ENCODE data around the gene KLHL29.

KLHL29 gene

DNA sequence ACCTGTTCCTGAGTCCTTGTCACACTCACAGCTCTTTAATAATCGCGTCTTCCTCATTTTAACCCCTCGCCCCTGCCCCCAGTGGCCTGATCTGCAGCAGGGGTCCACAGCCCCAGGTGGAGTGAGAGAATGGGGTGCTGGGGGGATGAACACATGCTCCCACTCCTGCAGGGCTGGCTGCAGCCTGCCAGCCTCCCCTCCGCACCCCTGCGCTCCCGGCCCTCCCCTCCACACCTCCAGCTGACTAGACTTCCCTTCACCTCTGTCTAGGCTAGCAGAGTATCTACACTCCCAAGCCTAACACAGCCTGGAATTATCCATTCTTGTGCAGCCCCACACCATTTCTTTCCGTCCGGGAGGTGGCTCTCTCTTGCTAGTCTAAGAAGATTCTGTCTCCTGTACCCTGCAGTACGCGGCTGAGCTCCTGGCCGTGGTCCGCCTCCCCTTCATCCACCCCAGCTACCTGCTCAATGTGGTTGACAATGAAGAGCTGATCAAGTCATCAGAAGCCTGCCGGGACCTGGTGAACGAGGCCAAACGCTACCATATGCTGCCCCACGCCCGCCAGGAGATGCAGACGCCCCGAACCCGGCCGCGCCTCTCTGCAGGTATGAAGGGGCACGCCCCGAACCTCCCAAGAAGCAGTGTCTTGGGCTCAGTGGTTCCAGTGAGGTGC lies 310.4 kb downstream of the KLHL29 start:
- no peak for DNase-seq (ENCODE audit: low read depth in 2 of 2)

GRCh38 chr2:23695890-23696751 lies 311.1 kb downstream of the KLHL29 start:
- DNase-seq (ENCODE audit: low read depth in 2 of 2): no peak

DNA sequence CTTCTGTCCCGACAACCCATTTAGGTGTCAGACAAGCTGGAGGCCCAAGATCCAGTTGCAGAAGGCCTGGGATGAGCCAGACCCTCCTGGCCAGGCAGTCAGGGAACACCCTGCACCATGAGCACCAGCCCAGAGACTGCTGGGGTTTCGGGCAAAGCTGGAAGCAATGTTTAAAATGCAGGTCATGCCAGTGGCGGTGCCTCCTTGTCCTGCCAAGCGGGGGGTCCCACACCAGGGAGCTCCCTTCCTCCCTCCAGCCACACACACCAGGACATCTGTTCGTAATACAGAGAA lies 311.7 kb downstream of the KLHL29 start:
- DNase-seq (ENCODE audit: low read depth in 2 of 2): no peak

GRCh38 chr2:23697256-23698075 lies 312.5 kb downstream of the KLHL29 start:
- DNase-seq (ENCODE audit: low read depth in 2 of 2): no peak

GRCh38 chr2:23698116-23698693 lies 313.2 kb downstream of the KLHL29 start:
- DNase-seq (ENCODE audit: low read depth in 2 of 2): no peak

- DNase-seq (ENCODE audit: low read depth in 2 of 2): no peak
Observed at GRCh38 chr2:23698721-23699579, 314.0 kb downstream of the KLHL29 start.

GRCh38 chr2:23699580-23699925 lies 314.6 kb downstream of the KLHL29 start:
- no peak for DNase-seq (ENCODE audit: low read depth in 2 of 2)

DNA sequence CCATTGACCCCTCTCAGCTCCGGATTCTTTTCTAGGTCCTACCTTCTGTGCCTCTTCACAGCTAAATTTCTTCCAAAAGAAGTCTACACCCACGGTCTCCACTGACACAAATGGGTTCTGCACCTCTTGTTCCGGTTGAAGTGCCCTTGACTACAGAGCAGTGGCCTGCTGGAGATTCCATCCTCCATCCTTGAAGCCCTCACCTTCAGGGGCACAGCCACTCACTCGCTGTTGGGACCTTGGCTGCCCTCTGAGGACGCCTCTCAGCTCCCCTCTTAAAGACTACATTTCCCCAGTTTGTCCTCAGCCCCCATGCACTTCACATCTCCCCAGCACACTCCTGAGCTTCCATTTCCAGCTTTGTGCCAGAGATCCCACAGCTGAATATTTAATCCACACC lies 315.6 kb downstream of the KLHL29 start:
- DNase-seq (ENCODE audit: low read depth in 2 of 2): no peak

DNA sequence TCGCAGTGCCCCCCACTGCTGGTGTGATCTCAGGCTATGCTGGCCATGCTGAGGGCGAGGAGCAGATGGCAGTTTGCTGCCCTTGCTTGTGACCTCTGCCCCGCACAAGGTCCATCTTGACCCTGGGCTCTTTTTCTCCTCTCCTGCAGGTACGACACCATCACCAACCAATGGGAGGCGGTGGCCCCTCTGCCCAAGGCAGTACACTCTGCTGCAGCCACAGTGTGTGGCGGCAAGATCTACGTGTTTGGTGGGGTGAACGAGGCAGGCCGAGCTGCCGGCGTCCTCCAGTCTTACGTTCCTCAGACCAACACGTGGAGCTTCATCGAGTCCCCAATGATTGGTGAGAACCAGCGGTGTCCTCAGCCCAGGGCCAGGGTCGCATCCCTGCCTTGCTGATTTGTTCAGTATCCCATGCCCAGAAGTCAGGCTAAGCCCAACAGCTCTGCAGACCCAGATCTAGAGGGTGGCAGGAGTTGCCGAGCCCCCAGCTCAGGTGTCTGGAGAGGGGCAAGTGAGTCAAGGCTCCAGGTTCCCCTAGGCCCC lies 318.1 kb downstream of the KLHL29 start:
- DNase-seq (ENCODE audit: low read depth in 2 of 2): no peak

DNA sequence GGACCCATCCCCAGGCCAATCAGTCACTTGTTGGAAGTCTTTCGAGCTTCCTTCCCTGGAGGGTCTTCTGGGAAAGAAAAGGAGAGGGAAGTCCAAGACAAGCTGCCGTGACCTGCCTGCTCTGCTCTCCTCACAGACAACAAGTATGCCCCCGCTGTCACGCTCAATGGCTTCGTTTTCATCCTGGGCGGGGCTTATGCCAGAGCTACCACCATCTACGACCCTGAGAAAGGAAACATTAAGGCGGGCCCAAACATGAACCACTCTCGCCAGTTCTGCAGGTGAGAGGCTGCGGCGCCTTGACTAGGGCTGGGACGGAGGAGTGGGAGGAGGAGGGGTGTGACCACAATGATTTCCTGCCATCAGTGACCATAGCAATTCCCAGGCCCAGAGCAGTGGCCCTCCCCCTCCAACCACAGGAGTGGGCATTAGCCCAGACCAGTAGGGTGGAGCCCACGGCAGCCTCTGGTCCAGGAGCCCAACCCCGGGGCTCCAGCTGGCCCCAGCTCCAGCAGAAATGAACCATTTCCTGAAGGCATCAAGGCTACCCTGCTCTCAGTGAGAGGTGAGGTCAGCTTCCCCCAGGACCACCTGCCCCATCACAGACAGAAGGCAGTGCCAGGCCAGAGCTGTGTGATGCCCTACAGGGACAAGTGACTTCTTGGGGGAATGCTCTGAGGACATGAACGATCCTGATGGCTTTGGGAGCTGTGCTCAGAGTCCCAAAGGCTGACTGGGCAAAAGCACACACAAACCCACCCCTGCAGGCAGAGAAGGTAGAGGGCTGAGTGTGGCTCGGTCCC lies 318.8 kb downstream of the KLHL29 start:
- DNase-seq (ENCODE audit: low read depth in 2 of 2): no peak

GRCh38 chr2:23705771-23706612 lies 321.0 kb downstream of the KLHL29 start:
- no peak for DNase-seq (ENCODE audit: low read depth in 2 of 2)

GRCh38 chr2:23706613-23707078 lies 321.7 kb downstream of the KLHL29 start:
- no peak for DNase-seq (ENCODE audit: low read depth in 2 of 2)

DNA sequence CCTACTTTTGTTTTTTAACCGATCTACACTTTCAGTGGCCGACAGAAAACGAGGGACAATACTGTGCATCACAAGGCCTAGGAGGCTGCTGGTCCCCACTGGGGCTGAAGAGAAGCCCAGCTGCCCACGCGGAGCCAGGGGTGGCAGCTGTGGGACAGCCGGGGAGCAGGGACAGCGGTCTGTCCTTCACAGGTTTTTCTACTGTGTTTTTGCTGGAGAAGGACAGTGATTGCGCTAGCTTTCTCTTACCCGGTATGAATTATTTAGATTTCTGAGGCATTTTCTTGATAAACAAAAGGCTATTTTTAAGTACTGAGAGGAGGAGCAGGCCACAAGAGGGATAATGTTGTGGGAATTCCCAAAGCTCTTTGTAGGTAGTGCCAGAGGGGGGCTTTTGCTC lies 322.1 kb downstream of the KLHL29 start:
- no peak for DNase-seq (ENCODE audit: low read depth in 2 of 2)

- DNase-seq (ENCODE audit: low read depth in 2 of 2): no peak
Observed at GRCh38 chr2:23708771-23709170, 323.8 kb downstream of the KLHL29 start.

DNA sequence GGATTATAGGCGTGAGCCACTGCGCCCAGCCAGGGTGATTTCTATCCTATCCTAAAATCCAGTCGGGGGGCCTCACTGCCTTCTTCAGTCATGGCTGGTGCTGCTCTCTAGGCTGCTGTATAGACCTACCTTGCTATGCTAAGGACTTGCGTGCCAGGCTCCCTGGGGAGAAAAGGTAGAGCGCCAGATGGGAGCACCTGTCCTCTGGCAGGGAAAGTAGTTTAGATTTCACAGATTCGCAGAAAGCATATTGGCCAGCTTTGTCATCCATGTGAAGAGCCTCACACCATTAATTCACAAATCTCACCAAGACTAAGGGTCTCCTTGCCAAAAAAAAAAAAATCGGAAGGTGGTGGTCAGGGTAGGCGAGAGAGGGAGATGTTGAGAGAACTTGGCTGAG lies 324.3 kb downstream of the KLHL29 start:
- DNase-seq (ENCODE audit: low read depth in 2 of 2): no peak

- no peak for DNase-seq (ENCODE audit: low read depth in 2 of 2)
Observed at GRCh38 chr2:23711979-23712755, 327.2 kb downstream of the KLHL29 start.

- no peak for DNase-seq (ENCODE audit: low read depth in 2 of 2)
Observed at GRCh38 chr2:23712756-23713151, 327.8 kb downstream of the KLHL29 start.

DNA sequence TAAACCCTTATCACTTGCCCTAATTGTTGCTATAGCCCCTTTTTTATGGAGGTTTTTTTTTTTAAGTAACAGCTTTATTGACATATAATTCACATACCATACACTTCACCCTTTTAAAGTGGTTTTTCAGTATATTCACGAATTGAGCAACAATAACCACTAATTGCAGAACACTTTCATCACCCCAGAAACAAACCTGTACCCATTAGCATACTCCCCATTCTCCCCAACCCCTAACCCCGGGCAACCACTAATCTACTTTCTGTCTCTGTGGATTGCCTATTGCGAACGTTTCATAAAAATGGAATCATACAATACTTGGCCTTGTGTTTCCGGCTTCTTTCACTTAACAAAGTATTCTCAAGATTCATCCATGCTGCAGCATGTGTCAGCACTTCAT lies 328.4 kb downstream of the KLHL29 start:
- DNase-seq (ENCODE audit: low read depth in 2 of 2): no peak

All from stimulated activated CD4-positive, alpha-beta T cell treated with anti-CD3 and anti-CD28 coated beads, Interleukin-12 subunit alpha, Interleukin-12 subunit beta, amount 100 ng/mL, for 24 hours (primary cell).